Omental fat pad (tissue), 4 donors: ENCODE measurements around the gene TMC5. TPM values are rescaled to one million over a fixed set of nuclear protein-coding genes. Genes with fewer than 3 reads are reported as not detected.
"Not testable (repeated sequence)": the region's sequence is repeated elsewhere in the genome, so short reads cannot be mapped to it uniquely, and the experiment has no call there.

Experiments
- ATAC-seq: fragments of 150-250 bp; one replicate; pipeline ENCODE4 v1.9.1; 2016; ENCODE audit warnings: mild to moderate bottlenecking, moderate library complexity; ENCODE audit not compliant: low FRiP score
- DNase-seq: peaks from one replicate; pipeline ENCODE4 v3.0.0-alpha.2; 2019; ENCODE audit warnings: low spot score
- total RNA-seq, 4 donors: library from RNA; depleted of rRNA; stranded (reverse); fragments of >200 nt; gene quantifications; one replicate each; pipeline ENCODE4 v1.1.0, GENCODE V29; 2016
- TF ChIP-seq, protein P1 (sequence below), 3 donors: fragments of 450-650 bp; IDR thresholded peaks; one replicate each; pipeline ENCODE4 v1.5.1; 2016 to 2017; ENCODE audit warnings: antibody characterized with exemption in 3 of 3, mild to moderate bottlenecking in 3 of 3, moderate library complexity in 2 of 3

TMC5 gene
- total RNA-seq, 4 donors from 2014 or later = 0.47 to 7.1 (median 1.1) TPM

DNA sequence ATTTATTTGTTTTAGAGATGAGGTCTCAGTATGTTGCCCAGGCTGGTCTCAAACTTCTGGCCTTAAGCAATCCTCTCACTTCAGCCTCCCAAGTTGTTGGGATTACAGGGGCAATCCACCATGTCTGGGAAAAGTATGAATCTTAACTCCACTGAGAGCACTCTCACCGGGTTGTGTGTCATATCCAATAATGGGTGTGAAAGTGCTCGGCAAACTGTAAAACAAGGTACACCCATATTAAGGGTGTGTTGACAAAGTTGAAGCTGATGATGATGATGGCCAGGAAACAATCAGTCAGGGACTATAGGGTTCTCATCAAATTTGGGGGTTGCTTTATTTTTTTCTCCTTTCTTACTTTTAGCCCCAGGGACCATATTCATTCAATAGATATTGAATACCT lies 25.3 kb upstream of the TMC5 start:
- TF ChIP-seq, protein P1, sequence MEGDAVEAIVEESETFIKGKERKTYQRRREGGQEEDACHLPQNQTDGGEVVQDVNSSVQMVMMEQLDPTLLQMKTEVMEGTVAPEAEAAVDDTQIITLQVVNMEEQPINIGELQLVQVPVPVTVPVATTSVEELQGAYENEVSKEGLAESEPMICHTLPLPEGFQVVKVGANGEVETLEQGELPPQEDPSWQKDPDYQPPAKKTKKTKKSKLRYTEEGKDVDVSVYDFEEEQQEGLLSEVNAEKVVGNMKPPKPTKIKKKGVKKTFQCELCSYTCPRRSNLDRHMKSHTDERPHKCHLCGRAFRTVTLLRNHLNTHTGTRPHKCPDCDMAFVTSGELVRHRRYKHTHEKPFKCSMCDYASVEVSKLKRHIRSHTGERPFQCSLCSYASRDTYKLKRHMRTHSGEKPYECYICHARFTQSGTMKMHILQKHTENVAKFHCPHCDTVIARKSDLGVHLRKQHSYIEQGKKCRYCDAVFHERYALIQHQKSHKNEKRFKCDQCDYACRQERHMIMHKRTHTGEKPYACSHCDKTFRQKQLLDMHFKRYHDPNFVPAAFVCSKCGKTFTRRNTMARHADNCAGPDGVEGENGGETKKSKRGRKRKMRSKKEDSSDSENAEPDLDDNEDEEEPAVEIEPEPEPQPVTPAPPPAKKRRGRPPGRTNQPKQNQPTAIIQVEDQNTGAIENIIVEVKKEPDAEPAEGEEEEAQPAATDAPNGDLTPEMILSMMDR (IDR thresholded peaks at IDR 0.05) = no peak
- ATAC-seq (no peak), DNase-seq (no peak)

- DNase-seq (no peak), ATAC-seq (peak; percentile 48)
- TF ChIP-seq, protein P1 (IDR thresholded peaks at IDR 0.05) = no peak
Measured at GRCh38 chr16:19393226-19394111, 24.2 kb upstream of the TMC5 start.

- ATAC-seq, DNase-seq: not testable (repeated sequence)
Measured at GRCh38 chr16:19395646-19396267, 21.9 kb upstream of the TMC5 start.

GRCh38 chr16:19396555-19397011 lies 21.1 kb upstream of the TMC5 start:
- DNase-seq = no peak
- peak; percentile 67 for ATAC-seq
- TF ChIP-seq, protein P1 (IDR thresholded peaks at IDR 0.05) = no peak

GRCh38 chr16:19397373-19397772 lies 20.3 kb upstream of the TMC5 start:
- DNase-seq, ATAC-seq: not testable (repeated sequence)

- TF ChIP-seq, protein P1 (IDR thresholded peaks at IDR 0.05) = no peak
- no peak for ATAC-seq
Measured at GRCh38 chr16:19400711-19401110, 17.0 kb upstream of the TMC5 start.

DNA sequence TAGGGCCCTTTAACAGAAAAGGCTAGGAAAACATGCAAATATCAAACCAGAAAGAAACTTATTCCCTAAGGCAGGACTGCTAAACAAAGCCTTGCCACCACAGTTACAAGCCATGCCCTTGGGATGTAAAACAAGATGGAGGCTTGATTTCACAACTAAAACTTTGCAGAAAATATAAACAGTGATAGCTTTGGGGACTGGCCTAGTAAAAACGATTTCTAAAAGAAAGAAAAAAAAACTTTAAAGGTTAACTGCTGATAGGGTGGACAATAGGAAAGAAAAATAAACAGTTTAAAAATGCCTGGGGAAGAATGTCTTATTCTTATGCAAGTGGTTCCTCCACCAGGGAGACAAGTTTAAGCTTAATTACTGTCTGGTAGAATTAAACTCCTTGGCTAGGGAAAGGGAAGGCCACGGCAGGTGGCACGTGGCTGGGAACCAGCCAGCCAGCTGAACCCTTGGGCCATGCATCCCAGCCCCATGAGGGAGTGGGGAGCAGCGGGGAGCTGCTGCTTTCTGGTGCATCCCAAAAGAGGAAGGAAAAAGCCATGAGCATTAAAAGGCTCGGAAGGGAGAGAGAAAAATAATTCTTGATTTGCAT lies 10.7 kb upstream of the TMC5 start:
- DNase-seq (no peak), ATAC-seq (no peak)
- TF ChIP-seq, protein P1 (IDR thresholded peaks at IDR 0.05) = no peak

More at GRCh38 chr16:19400711-19401110, 17.0 kb upstream of the TMC5 start:
- DNase-seq = no peak
